ENCODE data around the gene CCDC34. TPM values are rescaled to one million over a fixed set of nuclear protein-coding genes. Genes with fewer than 3 reads are reported as not detected.

Gene CCDC34
- total RNA-seq, 2 experiments from 2014 or later, result 20.8 to 38.5 TPM

- CTCF ChIA-PET (ENCODE audit: unreplicated experiment), result no interaction called here
- DNase-seq (ENCODE audit: low spot score), result no peak
- Histone ChIP-seq H3K4me1 (ENCODE audit: insufficient read depth, low read length, poor library complexity, severe bottlenecking) (no peaks in the 10 kb centered on the region), H3K9me2 (ENCODE audit: insufficient read depth, low read length) (no peaks in the 10 kb centered on the region), H3K4me2 (ENCODE audit: low read length) (no peak overlapping the region), H3K79me2 (ENCODE audit: insufficient read depth, low read depth, low read length) (no peaks in the 10 kb centered on the region), H3K27ac (ENCODE audit: low read depth, low read length, poor library complexity, severe bottlenecking) (no peak overlapping the region), H2AFZ (ENCODE audit: low read length) (no peak overlapping the region), H3K36me3 (ENCODE audit: insufficient read depth, low read length) (no peaks in the 10 kb centered on the region), H4K20me1 (ENCODE audit: insufficient read depth, low read length) (no peaks in the 10 kb centered on the region), H3K4me3 (ENCODE audit: low read depth, low read length, poor library complexity, severe bottlenecking) (no peak overlapping the region), H3K9me3 (ENCODE audit: low read length) (no peaks in the 10 kb centered on the region)
- POLR2A ChIA-PET, result no interaction called here
- TF ChIP-seq EZH2phosphoT487 (IDR thresholded peaks at IDR 0.05; ENCODE audit: borderline replicate concordance, low read depth, low read length), result no peak
- TF ChIP-seq CTCF (conservative IDR thresholded peaks at IDR 0.05; ENCODE audit: low read length), result no peak
- BruUV-seq (replicated peaks), result no TSS peak
- intact Hi-C loops (cut with micrococcal nuclease; ENCODE audit: unreplicated experiment), result no loop called here
These were observed 41.4 kb upstream of the CCDC34 start for GRCh38 chr11:27404427-27404826.

- H3K9me2 ChIP-seq (ENCODE audit: insufficient read depth, low read length), result no peaks in the 10 kb centered on the region
- intact Hi-C loops (cut with micrococcal nuclease; ENCODE audit: unreplicated experiment), result no loop called here
- no peak overlapping the region for H2AFZ ChIP-seq (ENCODE audit: low read length)
- TF ChIP-seq CTCF (conservative IDR thresholded peaks at IDR 0.05; ENCODE audit: low read length), result no peak
- no peak for TF ChIP-seq EZH2phosphoT487 (IDR thresholded peaks at IDR 0.05; ENCODE audit: borderline replicate concordance, low read depth, low read length)
- H3K4me2 ChIP-seq (ENCODE audit: low read length), result no peak overlapping the region
- no peak for DNase-seq (ENCODE audit: low spot score)
- no peaks in the 10 kb centered on the region for H3K36me3 ChIP-seq (ENCODE audit: insufficient read depth, low read length)
- H3K27ac ChIP-seq (ENCODE audit: low read depth, low read length, poor library complexity, severe bottlenecking), result no peak overlapping the region
- ChIA-PET CTCF (ENCODE audit: unreplicated experiment) (no interaction called here), POLR2A (interaction anchor here (1.5 kb wide), 1 partner anchor 11 kb away, joined by 4 read pairs; no protein-coding TSS in a partner anchor)
- no peaks in the 10 kb centered on the region for H3K4me1 ChIP-seq (ENCODE audit: insufficient read depth, low read length, poor library complexity, severe bottlenecking)
- H3K9me3 ChIP-seq (ENCODE audit: low read length), result no peaks in the 10 kb centered on the region
- H3K4me3 ChIP-seq (ENCODE audit: low read depth, low read length, poor library complexity, severe bottlenecking), result no peak overlapping the region
- H3K79me2 ChIP-seq (ENCODE audit: insufficient read depth, low read depth, low read length), result no peaks in the 10 kb centered on the region
- H4K20me1 ChIP-seq (ENCODE audit: insufficient read depth, low read length), result no peaks in the 10 kb centered on the region
- BruUV-seq (replicated peaks), result no TSS peak
These were observed 40.2 kb upstream of the CCDC34 start for GRCh38 chr11:27403195-27403594.

GRCh38 chr11:27402450-27402849 lies 39.4 kb upstream of the CCDC34 start:
- H3K9me3 ChIP-seq (ENCODE audit: low read length), result no peaks in the 10 kb centered on the region
- H2AFZ ChIP-seq (ENCODE audit: low read length), result no peak overlapping the region
- POLR2A ChIA-PET, result interaction anchor here (1.5 kb wide), 1 partner anchor 12 kb away, joined by 4 read pairs; no protein-coding TSS in a partner anchor
- no peaks in the 10 kb centered on the region for H4K20me1 ChIP-seq (ENCODE audit: insufficient read depth, low read length)
- no peaks in the 10 kb centered on the region for H3K4me1 ChIP-seq (ENCODE audit: insufficient read depth, low read length, poor library complexity, severe bottlenecking)
- intact Hi-C loops (cut with micrococcal nuclease; ENCODE audit: unreplicated experiment), result no loop called here
- no TSS peak for BruUV-seq (replicated peaks)
- H3K79me2 ChIP-seq (ENCODE audit: insufficient read depth, low read depth, low read length), result no peaks in the 10 kb centered on the region
- no peaks in the 10 kb centered on the region for H3K9me2 ChIP-seq (ENCODE audit: insufficient read depth, low read length)
- H3K4me2 ChIP-seq (ENCODE audit: low read length), result no peak overlapping the region
- TF ChIP-seq CTCF (conservative IDR thresholded peaks at IDR 0.05; ENCODE audit: low read length), result no peak
- CTCF ChIA-PET (ENCODE audit: unreplicated experiment), result no interaction called here
- no peak overlapping the region for H3K4me3 ChIP-seq (ENCODE audit: low read depth, low read length, poor library complexity, severe bottlenecking)
- DNase-seq (ENCODE audit: low spot score), result no peak
- no peaks in the 10 kb centered on the region for H3K36me3 ChIP-seq (ENCODE audit: insufficient read depth, low read length)
- no peak overlapping the region for H3K27ac ChIP-seq (ENCODE audit: low read depth, low read length, poor library complexity, severe bottlenecking)

All from OCI-LY7 (cell line).